ENCODE results near the gene UBR3. TPM values are rescaled to one million over a fixed set of nuclear protein-coding genes. Genes with fewer than 3 reads are reported as not detected.

The UBR3 gene
- total RNA-seq, 1 experiment from 2014 or later, result 21.9 TPM

GRCh38 chr2:170084820-170085491, 257.7 kb downstream of the UBR3 start:
- Histone ChIP-seq H4K91ac (ENCODE audit: insufficient read length, low read depth, low read length) (no peak overlapping the region), H2BK5ac (ENCODE audit: insufficient read length, low read length) (no peak overlapping the region), H3K14ac (ENCODE audit: insufficient read depth, low read length) (no peak overlapping the region; the same call in 1 of the 2 replicates), H4K5ac (ENCODE audit: insufficient read length, low read depth, low read length) (no peak overlapping the region), H3K79me2 (ENCODE audit: insufficient read depth, low read length) (no peaks in the 10 kb centered on the region), H3K56ac (ENCODE audit: insufficient read length, low read depth, low read length) (no peak overlapping the region), H3K18ac (ENCODE audit: insufficient read length, low read depth, low read length) (no peak overlapping the region), H4K8ac (replicated peaks; ENCODE audit: insufficient read length, low read depth, low read length) (no peak overlapping the region), H2BK15ac (ENCODE audit: low read depth, low read length) (no peak overlapping the region), H3K9me3 (ENCODE audit: control insufficient read depth, low read depth, low read length) (no peaks in the 10 kb centered on the region), H2AFZ (ENCODE audit: low read length) (no peak overlapping the region), H2BK20ac (ENCODE audit: low read depth, low read length, poor library complexity, severe bottlenecking) (no peak overlapping the region), H3K9ac (ENCODE audit: extremely low read depth, insufficient read length, low read length) (no peak overlapping the region), H2BK12ac (ENCODE audit: insufficient read length, low read depth, low read length) (no peak overlapping the region), H3K27ac (ENCODE audit: insufficient read length, low read depth, low read length) (no peak overlapping the region), H3K23ac (ENCODE audit: insufficient read length, low read depth, low read length) (no peak overlapping the region), H3K4me1 (ENCODE audit: insufficient read depth, low read length) (peaks cover 20% of the 10 kb centered on the region), H2BK120ac (ENCODE audit: low read depth, low read length, poor library complexity, severe bottlenecking) (no peak overlapping the region), H4K20me1 (ENCODE audit: control insufficient read depth, insufficient read depth, insufficient read length) (no peaks in the 10 kb centered on the region), H3K79me1 (ENCODE audit: insufficient read depth, low read depth, low read length, poor library complexity, severe bottlenecking) (no peaks in the 10 kb centered on the region), H3K4me2 (ENCODE audit: insufficient read depth, insufficient read length, low read length) (no peak overlapping the region), H3K23me2 (ENCODE audit: insufficient read length, low read depth, low read length, poor library complexity, severe bottlenecking) (no peaks in the 10 kb centered on the region), H3K27me3 (ENCODE audit: insufficient read depth, low read length) (no peaks in the 10 kb centered on the region), H3T11ph (ENCODE audit: low read length) (no peak overlapping the region), H3K4ac (ENCODE audit: low read depth, low read length) (no peak overlapping the region), H2AK5ac (ENCODE audit: insufficient read length, low read length) (no peak overlapping the region)
- no peak for DNase-seq
- Mint-ChIP-seq H3K27me3 (ENCODE audit: low read depth) (no peaks in the 10 kb centered on the region), H3K27ac (no peak overlapping the region), H3K4me1 (peaks cover 16 to 20% of the 10 kb centered on the region in 2 experiments), H3K9me3 (no peaks in the 10 kb centered on the region), H3K4me3 (no peak overlapping the region), H3K36me3 (ENCODE audit: insufficient read depth in 1 of 3, low read depth in 3 of 3) (peaks cover 2 to 7% (median 5%) of the 10 kb centered on the region in 3 experiments; a peak in 5 of 7 replicates)
- WGBS (ENCODE audit: extremely low coverage, insufficient read length, low lambda C conversion rate), result no CpG with 5 or more reads among the region's 2 CpGs
- no peak for TF ChIP-seq CTCF (conservative IDR thresholded peaks at IDR 0.05)

All from H9 (cell line).